LHCN-M2 (cell line): ENCODE results near the gene ELMOD1. TPM values are rescaled to one million over a fixed set of nuclear protein-coding genes. Genes with fewer than 3 reads are reported as not detected.

Experiments used
- DNase-seq: peaks from one replicate; pipeline ENCODE4 v3.0.0-alpha.2; 2012; ENCODE audit warnings: low read depth
- total RNA-seq: library from RNA; depleted of rRNA; stranded (reverse); fragments of >200 nt; gene quantifications from 2 replicates; pipeline ENCODE4 v1.2.3, GENCODE V29; 2014

The ELMOD1 gene
- total RNA-seq, 1 experiment from 2014 or later: 1.4 TPM

DNA sequence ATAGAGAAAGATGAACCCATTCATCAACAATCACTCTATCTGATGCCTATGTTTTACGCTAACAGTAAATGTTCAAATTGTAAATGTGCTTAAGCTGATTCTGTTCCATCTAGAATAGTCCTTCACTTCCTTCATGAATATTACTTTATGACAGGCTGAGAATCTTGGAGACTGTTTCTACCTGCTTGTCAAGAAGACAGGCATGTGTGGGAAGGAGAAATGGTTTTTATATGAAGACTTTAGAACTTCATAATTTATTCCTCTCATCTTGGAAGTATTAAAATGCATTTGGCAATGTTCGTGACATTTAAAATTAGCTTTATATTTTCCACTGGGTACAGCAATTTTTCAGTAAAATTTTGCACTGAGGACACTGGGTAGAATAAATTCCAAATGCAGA lies 41.0 kb downstream of the ELMOD1 start:
- no peak for DNase-seq

DNA sequence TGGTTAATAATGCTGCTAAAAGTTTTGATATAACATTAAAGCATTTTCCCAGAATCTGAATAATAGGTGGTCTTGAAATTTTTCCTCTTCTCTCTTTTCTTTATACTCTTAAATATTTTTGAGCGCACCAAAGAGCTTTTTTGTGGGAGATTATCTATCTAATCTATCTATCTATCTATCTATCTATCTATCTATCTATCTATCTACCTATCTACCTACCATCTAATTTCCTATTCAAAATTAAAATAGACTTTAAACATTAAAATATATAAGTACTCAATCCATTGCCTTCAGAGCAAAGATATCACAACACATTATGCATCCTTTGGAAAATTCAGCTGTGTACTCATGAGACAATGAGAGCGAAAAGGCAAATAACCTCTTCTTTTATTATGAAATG lies 55.8 kb downstream of the ELMOD1 start:
- DNase-seq: no peak

DNA sequence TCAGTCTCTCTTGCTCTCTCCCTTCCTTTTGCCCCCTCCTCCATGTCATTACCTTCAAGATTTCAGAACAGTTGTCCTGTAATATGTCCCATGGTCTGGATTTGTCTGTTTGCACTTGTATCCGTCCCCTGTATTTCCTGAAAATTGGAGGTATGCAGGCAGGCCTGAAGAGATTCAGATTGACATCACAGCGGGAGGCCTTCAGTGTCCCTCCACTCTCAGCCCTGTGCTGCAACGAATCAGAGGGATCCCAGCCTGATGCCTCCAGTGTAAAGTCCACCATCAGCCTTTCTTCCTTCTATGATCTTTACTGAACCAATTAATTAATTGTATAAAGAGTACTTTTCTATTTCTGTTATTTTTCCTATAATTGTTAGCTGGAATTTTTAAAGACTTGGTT lies 57.3 kb downstream of the ELMOD1 start:
- no peak for DNase-seq

DNA sequence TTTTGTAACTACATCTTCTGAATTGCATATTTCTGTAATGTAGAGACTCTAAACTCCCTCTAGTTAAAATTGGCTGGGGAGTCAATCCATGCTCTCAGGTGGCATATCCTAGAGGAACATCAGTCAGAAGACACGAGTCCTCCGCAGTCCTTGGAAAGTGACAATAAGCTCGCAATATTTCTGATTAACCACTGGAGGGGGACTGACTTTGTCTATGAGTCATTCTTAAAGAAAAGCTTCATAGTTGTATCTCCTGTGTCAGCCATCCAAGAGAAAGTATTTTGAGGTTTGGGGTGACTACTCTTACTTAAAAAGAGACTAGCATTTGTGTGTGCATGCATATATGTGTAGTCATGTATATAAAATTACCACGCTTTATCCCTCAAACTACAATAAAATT lies 60.7 kb downstream of the ELMOD1 start:
- peak; percentile 20 for DNase-seq

DNA sequence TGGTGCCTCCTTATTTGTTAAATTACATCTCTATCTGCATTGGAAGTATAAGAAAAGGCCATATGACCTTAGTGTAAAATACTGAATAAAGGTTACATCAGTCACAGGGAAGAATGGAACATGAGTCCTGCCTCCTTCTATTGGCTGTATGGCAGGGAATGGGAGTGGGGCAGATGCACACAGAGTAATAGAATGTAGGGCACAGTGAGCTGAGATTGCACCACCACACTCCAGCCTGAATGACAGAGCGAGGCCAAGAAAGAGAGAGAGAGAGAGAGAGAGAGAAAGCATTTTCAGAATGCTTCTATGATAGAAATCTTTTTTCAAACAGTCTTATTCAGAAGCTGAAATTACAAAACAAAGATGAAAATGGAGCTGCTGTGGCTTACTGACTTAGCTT lies 62.1 kb downstream of the ELMOD1 start:
- no peak for DNase-seq

DNA sequence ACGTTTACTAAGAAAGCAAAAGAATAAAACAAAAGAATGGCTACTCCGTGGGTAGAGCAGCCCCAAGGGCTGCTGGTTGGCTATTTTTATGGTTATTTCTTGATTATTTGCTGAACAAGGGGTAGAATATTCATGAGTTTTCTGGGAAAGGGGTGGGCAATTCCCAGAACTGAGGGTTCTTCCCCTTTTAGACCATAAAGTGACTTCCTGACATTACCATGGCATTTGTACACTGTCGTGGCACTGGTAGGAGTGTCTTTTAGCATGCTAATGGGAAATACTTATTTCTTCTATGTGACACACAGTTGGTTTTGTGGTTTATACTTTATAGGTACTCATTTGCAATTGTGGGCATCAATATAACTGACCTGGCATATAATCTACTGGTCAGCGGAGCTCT lies 64.7 kb downstream of the ELMOD1 start:
- DNase-seq: no peak

DNA sequence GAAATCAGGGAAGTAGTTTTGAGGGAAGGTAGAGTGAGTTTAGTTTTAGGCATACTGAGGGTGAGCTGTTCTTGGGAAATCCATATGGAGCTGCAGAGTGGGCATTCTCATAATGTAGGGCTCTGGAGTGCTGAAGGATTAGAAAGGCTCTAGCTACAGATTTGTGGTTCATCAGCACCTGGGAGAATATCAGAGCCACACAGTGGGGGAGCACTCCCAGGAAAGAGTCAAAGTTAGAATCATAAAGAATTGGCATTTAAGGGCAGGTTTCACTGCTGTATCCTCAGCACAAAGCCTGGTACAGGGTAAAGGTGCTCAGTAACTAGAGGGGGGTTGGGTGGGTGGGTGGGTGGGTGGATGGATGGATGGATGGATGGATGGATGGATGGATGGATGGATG lies 68.4 kb downstream of the ELMOD1 start:
- no peak for DNase-seq

DNA sequence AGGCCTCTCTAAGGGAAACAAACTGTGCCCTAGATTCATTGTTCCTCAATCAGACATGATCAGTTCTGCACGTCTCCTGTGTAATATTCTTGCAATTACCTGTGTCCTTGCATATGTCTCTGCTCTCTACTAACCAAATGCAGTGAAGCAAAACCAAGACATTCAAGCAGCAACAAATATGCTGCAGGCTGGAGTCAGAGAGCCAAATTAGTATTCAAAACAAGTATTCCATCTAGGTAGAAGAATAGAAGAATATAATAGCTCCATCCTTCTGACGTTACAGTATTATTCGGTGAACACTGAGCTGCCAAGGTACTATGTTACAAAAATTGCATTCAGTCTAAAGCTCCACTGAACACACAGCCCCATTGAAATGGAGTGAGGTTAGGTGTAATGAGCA lies 69.1 kb downstream of the ELMOD1 start:
- no peak for DNase-seq

DNA sequence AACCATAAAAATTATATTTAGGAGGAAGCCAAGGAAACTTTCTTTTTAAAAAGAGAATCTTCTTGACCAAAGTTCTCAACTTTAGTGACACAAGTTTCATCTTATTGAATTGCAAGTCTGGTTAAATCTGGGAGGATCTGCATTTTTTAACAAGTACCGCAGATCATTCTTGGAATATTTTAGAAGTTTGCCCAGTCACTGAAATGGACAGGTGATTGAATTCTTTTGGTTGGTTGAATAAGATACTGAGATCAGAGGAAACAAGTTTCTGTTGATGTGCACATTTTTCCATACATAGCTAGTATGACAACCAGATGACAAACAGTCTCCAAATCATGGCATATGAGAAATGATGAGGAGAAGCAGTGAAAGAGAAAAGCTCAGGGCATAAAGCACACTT lies 70.7 kb downstream of the ELMOD1 start:
- peak; percentile 62 for DNase-seq

DNA sequence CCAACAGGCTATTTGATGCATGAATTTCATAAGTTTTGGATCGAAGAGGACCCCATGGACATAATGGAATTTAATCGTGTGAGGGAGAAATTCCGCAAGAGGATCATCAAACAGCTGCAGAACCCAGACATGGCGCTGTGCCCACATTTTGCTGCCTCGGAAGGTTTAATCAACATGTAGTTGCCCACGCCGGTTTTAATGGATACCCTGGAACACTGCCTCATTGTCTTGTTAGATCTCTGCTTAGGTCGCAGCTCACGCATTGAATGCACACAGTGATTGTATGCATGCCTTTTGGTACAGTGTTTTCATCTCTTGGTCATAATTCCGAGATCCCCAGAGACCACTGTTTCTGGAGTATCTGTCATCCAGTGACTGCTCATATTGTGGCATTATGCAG lies 74.1 kb downstream of the ELMOD1 start:
- DNase-seq: peak; percentile 84

DNA sequence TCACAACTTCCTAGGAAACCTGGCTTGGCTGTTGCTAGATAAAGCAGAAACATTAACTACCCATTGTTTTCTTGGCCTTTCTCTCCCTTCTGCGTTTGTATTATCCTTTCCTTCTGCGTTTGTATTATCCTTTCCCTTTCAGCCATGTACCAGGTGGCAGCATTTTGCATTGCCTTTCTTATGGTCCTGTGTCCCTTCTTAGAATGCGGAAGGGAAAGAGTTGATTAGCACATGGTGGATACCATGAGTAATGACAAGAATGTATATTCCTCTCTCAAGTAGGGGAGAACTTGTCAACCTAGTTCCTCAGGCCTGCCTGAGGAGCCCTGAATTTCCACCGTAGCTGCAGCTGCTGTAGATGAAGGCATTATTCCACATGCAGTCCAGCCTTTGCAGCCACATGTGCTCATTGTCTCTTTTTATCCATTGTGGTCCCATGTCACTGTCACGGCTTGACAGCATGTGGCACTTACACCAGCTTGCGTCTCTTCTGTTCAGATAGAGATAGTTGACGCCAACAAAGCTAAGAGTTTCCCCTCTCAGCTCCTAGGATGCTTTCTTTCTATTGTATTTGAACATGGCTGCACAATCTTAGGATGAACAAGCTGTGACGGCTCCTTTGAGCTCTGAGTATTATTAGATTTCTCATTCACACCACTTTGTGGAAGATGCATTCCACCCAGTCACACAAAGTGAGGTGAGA lies 76.1 kb downstream of the ELMOD1 start:
- DNase-seq: no peak

DNA sequence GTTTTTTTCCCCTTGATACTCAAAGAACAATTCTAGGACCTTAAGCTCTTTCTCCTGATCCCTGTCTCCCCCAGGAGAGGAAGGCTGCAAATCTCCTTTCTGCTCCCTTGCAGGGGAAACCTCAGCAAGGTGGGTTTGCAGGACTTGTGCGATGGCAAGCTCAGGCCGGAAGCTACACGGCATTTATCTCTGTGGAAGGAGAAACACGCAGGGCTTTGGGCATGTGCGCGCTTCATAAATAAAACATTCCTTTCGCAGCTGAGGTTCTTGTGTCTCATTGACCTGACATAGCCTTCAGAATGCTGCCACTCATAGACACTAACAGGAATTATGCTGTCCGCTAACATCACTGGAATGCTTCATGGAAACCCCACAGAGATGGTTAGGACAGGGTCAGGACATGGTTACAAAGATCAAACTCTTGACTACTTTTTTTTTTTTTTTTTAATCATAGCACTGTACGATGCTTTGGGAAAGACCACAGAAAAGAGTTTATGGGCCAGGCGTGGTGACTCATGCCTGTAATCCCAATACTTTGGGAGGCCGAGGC lies 78.3 kb downstream of the ELMOD1 start:
- DNase-seq: peak; percentile 54

DNA sequence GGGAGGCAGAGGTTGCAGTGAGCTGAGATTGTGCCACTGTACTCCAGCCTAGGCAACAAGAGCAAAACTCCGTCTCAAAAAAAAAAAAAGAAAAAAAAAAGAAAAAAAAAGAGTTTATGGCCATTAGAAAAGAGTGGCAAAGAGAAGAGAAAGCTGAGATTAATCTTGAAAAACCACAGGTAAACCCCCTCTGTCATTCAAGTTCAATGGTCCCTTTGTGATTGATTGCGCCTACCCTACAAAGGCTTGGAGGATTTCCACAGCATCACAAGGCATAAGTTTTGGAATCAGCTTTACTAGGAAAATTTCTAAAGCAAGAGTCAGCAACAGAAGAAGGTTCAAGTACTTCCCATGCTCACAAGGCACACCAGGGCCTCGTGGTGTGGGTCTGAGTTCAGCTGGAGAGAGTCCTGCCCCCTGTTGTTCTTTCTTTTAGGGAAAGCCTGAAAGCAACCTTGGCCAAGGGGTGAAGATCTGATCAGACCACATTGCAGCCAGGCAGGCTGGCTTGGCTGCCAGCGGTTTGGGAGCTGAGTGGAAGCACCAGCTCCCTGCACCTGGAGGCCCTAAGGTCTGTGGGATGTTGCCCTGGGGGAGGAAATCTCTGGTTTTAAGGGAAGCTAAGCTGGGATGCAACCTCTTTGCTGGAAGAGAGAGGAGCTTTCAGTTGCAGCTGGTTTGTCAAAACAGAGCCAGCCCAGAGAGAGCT lies 79.1 kb downstream of the ELMOD1 start:
- no peak for DNase-seq

DNA sequence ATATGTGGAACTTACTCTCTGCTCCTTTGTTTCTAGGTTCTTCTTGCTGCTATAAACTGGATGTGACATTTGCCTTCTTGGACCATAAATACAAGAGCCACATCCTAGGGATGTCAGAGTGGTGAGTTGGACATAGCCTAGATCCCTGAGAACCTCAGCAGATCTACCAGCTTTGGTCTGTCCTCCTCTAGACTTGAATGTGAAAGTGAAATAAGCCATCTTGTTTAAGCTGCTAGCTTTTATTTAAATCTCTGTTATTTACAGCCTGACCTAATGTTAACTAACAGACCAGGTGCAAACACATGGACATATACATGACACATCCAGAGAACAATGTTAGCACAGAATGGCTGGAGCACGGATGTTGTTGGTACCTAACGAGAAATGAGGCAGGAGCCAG lies 85.0 kb downstream of the ELMOD1 start:
- DNase-seq: no peak

DNA sequence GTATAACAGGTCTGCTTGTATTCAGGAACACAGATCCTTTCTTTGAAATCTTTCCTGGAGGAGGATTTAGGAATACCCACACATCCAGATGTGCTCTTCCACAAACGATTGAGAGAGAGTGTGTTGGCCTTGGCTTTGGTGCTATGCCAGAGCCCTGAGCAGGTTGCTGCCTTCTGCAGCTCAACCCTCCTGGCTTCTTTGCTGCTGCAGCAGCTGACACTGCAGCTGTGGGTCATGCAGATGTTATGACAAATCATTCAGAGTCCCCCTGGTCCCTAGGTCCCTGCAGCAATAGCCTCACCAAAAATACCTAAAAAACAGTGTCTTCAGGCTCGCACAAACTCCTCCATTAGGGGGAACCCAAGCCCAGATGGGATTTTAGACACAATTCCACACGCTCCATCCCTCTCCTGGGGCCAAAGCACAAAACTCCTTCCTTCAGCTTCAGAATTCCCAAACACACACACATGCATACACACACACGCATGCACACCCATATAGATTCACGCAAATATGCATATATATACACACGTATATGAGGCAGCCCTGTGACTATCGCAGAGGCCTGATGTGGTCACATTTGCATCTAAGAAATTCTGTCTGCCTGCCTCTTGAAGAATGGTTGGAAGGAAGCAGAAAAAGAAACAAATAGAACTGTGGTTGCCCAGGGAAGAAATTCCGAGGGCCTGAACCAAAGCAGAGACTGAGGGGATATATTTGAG lies 85.5 kb downstream of the ELMOD1 start:
- no peak for DNase-seq

DNA sequence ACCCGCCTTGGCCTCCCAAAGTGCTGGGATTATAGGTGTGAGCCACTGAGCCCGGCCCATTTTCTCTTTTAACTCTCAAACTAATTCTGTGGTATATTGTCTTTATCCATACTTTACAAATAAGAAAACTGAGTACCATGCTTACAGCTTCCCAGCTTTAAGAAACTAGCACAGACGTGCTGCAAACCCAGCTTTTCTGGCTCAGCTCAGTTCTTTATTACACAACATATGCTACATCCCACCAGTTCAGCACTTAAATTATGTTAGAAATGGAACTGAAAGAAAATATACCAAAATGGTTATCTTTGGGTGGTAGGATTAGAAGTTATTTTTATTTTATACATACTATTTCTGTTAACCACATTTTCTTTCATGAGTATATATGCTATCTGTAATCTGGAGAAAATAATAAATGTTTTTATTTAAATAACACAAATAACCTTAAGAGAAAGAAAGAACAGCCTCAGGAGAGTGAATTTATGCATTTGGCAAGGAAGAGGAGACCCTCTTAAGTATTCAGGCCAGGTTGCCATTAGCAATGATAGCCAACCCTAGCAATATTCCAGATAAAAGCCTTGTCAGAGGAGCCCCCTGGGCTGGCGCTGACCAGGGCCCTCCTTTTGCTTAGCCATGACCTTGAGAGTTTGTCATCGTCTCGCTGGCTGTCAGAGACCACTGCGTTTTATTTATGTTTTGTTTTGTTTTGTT lies 87.1 kb downstream of the ELMOD1 start:
- DNase-seq: no peak

DNA sequence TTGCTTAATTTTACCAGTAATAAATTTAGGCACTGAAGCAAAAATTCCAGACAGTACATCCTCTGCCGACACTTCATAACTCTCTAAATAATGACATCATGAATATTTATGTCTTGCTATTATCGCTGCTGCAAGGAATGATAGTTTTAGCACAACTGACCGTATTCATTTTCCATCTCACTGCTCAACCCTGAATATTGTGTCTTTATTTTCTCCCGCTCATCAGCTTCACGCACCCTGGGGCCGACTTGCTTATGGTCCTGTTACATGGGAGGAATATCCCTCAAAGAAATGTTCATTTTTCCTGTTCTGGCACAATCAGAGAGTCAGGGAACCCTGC lies 87.7 kb downstream of the ELMOD1 start:
- DNase-seq: no peak

DNA sequence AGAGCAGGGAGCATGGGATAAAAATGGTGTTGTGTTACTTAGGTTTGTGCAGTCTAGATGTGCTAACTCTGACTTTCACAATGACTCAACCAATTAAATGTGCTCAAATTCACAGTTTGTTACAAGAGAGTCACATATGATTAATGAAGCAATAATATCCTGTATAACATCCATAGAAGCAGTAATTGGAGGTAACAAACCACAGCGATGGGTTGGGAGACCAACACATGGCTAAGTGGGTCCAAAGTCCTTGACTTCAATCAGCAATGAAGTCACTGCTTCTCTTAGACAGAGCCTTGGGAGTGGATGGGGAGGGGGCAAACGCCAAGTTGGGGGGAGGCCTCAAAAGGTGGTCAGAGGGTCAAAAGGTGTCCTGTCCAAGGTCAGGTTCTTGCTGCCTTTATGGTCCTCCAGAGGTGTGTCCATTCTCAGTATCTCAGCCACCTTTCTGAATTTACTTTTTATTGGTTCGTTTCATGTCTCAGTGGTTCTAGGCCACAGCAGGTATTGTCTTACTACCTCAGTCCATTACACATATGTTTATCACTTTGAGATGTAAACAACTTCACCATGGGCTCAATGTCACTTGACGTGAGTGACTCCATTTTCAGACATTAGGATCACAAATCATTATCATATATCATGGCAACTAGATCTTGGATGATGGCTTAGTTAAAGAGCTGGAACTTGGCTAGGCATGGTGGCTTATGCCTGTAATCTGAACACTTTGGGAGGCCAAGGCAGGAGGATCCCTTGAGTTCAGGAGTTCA lies 88.5 kb downstream of the ELMOD1 start:
- DNase-seq: no peak

DNA sequence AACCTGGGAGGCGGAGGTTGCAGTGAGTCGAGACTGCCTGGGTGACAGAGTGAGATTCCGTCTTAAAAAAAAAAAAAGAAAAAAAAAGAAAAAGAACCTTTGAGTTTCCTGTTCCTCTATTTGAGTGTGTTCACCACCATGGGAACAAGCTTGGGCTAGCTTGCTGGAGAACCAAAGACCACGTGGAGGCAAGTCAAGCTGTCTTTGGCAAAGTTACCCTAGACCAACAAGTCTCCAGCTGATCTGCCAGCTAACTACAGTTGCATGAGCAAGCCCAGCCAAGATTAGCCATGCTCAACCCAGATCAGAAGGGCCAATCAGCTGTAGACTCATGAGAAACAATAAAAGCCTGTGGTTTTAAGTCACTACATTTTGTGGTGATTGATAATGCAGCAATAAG lies 91.2 kb downstream of the ELMOD1 start:
- no peak for DNase-seq

DNA sequence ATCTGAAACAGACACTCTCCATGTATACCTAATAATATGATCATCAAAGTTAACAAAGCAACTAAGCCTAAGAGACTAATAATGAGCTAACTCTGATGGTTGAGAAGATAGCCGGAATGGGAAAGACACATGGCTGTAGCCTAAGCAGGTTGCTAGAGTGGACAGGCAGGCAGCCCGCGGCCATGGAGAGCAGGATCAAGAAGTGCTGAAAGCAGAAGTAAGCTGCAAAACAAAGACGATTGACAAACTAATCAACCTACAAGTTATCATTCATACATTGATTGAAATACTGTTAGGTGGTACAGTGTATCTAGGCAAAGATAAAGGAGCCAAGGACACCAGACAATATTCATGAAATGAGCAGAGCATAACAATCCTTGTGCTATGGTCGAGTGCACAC lies 91.6 kb downstream of the ELMOD1 start:
- no peak for DNase-seq

DNA sequence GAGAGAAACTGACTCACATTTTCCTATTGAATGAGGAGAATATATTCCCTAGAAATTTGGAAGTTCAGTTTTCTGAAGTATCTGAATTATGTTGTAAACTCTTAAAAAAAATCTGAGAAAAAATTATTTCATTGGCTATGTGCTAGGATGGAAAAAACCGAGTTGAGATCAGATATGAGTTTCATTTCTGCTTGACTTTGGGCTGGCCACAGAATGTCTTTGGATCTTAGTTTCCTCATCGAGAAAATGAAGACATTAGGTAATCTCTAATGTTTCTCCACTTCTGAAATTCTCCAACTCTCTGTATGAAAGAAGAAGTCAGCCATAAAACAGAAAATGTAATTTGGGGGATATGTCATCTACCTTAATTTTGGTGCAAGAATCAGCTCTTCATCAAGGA lies 92.1 kb downstream of the ELMOD1 start:
- no peak for DNase-seq
